H9 (cell line): ENCODE data around the gene SPNS3. TPM values are rescaled to one million over a fixed set of nuclear protein-coding genes. Genes with fewer than 3 reads are reported as not detected.

Source experiments
- DNase-seq: peaks from one replicate; pipeline ENCODE4 v3.0.0-alpha.2; 2017
- H2AFZ ChIP-seq: one replicate; pipeline ENCODE4 v1.6.1; 2013; ENCODE audit warnings: mild to moderate bottlenecking, low read length, control low read depth, moderate library complexity
- H2AK5ac ChIP-seq: 2 replicates; pipeline ENCODE4 v1.6.1; 2013; ENCODE audit warnings: low read length, control low read depth, mixed read lengths; ENCODE audit not compliant: insufficient read length
- H2BK120ac ChIP-seq: one replicate; pipeline ENCODE4 v1.6.1; 2013; ENCODE audit warnings: low read depth, mild to moderate bottlenecking, low read length, control low read depth, inconsistent platforms; ENCODE audit not compliant: poor library complexity, severe bottlenecking
- H2BK12ac ChIP-seq: 2 replicates; pipeline ENCODE4 v1.6.1; 2013; ENCODE audit warnings: low read length, control low read depth, mixed read lengths, low read depth; ENCODE audit not compliant: insufficient read length
- H2BK15ac ChIP-seq: 2 replicates; pipeline ENCODE4 v1.6.1; 2013; ENCODE audit warnings: low read depth, low read length, control low read depth
- H2BK20ac ChIP-seq: one replicate; pipeline ENCODE4 v1.6.1; 2013; ENCODE audit warnings: low read depth, mild to moderate bottlenecking, low read length, control low read depth, inconsistent platforms; ENCODE audit not compliant: poor library complexity, severe bottlenecking
- H2BK5ac ChIP-seq: 2 replicates; pipeline ENCODE4 v1.6.1; 2013; ENCODE audit warnings: low read length, control low read depth, mixed read lengths; ENCODE audit not compliant: insufficient read length
- H3K14ac ChIP-seq: 2 replicates; pipeline ENCODE4 v1.6.1; 2013; ENCODE audit warnings: low read length, control low read depth; ENCODE audit not compliant: insufficient read depth
- H3K18ac ChIP-seq: 2 replicates; pipeline ENCODE4 v1.6.1; 2013; ENCODE audit warnings: low read depth, mild to moderate bottlenecking, mixed read lengths, low read length, control low read depth; ENCODE audit not compliant: insufficient read length
- H3K23ac ChIP-seq: 2 replicates; pipeline ENCODE4 v1.6.1; 2013; ENCODE audit warnings: low read length, control low read depth, mixed read lengths, low read depth; ENCODE audit not compliant: insufficient read length
- H3K23me2 ChIP-seq: 2 replicates; pipeline ENCODE4 v1.6.1; 2013; ENCODE audit warnings: low read depth, mild to moderate bottlenecking, mixed read lengths, low read length, control low read depth; ENCODE audit not compliant: insufficient read length, poor library complexity, severe bottlenecking
- H3K27ac ChIP-seq: 2 replicates; pipeline ENCODE4 v1.5.1; 2013; ENCODE audit warnings: low read length, control low read depth, mixed read lengths, low read depth; ENCODE audit not compliant: insufficient read length
- H3K27me3 ChIP-seq: 2 replicates; pipeline ENCODE4 v1.6.1; 2013; ENCODE audit warnings: low read length, control low read depth, inconsistent platforms; ENCODE audit not compliant: insufficient read depth
- H3K4ac ChIP-seq: 2 replicates; pipeline ENCODE4 v1.6.1; 2013; ENCODE audit warnings: low read depth, mild to moderate bottlenecking, control low read depth, inconsistent platforms, low read length, moderate library complexity
- H3K4me1 ChIP-seq: 2 replicates; pipeline ENCODE4 v1.6.1; 2013; ENCODE audit warnings: low read length, control low read depth, inconsistent platforms; ENCODE audit not compliant: insufficient read depth
- H3K4me2 ChIP-seq: 2 replicates; pipeline ENCODE4 v1.6.1; 2013; ENCODE audit warnings: low read length, control low read depth, mixed read lengths; ENCODE audit not compliant: insufficient read length, insufficient read depth
- H3K56ac ChIP-seq: 2 replicates; pipeline ENCODE4 v1.6.1; 2013; ENCODE audit warnings: low read depth, mild to moderate bottlenecking, mixed read lengths, low read length, control low read depth; ENCODE audit not compliant: insufficient read length
- H3K79me1 ChIP-seq: 2 replicates; pipeline ENCODE4 v1.6.1; 2013; ENCODE audit warnings: low read depth, mild to moderate bottlenecking, moderate library complexity, low read length, control low read depth, inconsistent platforms; ENCODE audit not compliant: insufficient read depth, poor library complexity, severe bottlenecking
- H3K79me2 ChIP-seq: 2 replicates; pipeline ENCODE4 v1.6.1; 2013; ENCODE audit warnings: low read length, control low read depth, inconsistent platforms; ENCODE audit not compliant: insufficient read depth
- H3K9ac ChIP-seq: 2 replicates; pipeline ENCODE4 v1.6.1; 2013; ENCODE audit warnings: low read length, control low read depth, mixed read lengths; ENCODE audit not compliant: insufficient read length; ENCODE audit errors: extremely low read depth
- H3K9me3 ChIP-seq: one replicate; pipeline ENCODE4 v1.6.1; 2013; ENCODE audit warnings: low read depth, low read length, inconsistent platforms; ENCODE audit not compliant: control insufficient read depth
- H3T11ph ChIP-seq: one replicate; pipeline ENCODE4 v1.6.1; 2013; ENCODE audit warnings: mild to moderate bottlenecking, low read length, control low read depth, inconsistent platforms
- H4K20me1 ChIP-seq: one replicate; pipeline ENCODE4 v1.6.1; 2013; ENCODE audit not compliant: control insufficient read depth, insufficient read length, insufficient read depth
- H4K5ac ChIP-seq: 2 replicates; pipeline ENCODE4 v1.6.1; 2013; ENCODE audit warnings: low read depth, mild to moderate bottlenecking, mixed read lengths, low read length, control low read depth; ENCODE audit not compliant: insufficient read length
- H4K8ac ChIP-seq: replicated peaks from 2 replicates; pipeline ENCODE4 v1.6.1; 2013; ENCODE audit warnings: low read length, control low read depth, mixed read lengths, low read depth; ENCODE audit not compliant: insufficient read length
- H4K91ac ChIP-seq: 2 replicates; pipeline ENCODE4 v1.6.1; 2013; ENCODE audit warnings: low read depth, mild to moderate bottlenecking, moderate library complexity, mixed read lengths, low read length, control low read depth; ENCODE audit not compliant: insufficient read length
- H3K27ac Mint-ChIP-seq, 3 experiments: 2 replicates in 2 of 3; 3 replicates in 1 of 3; pipeline ENCODE4 v1.8.0; 2020 to 2021; ENCODE audit warnings: mixed read lengths in 3 of 3, mild to moderate bottlenecking in 1 of 3, moderate library complexity in 1 of 3
- H3K27me3 Mint-ChIP-seq: 2 replicates; pipeline ENCODE4 v1.8.0; 2021; ENCODE audit warnings: low read depth, mild to moderate bottlenecking, moderate library complexity, mixed read lengths
- H3K36me3 Mint-ChIP-seq, 3 experiments: 2 replicates in 2 of 3; 3 replicates in 1 of 3; pipeline ENCODE4 v1.8.0; 2020 to 2021; ENCODE audit warnings: low read depth in 3 of 3, mixed read lengths in 3 of 3; ENCODE audit not compliant: insufficient read depth in 1 of 3
- H3K4me1 Mint-ChIP-seq, 2 experiments: 2 replicates each; pipeline ENCODE4 v1.8.0; 2020; ENCODE audit warnings: mixed read lengths in 2 of 2
- H3K4me3 Mint-ChIP-seq, 2 experiments: 2 replicates in 1 of 2; 3 replicates in 1 of 2; pipeline ENCODE4 v1.8.0; 2020 to 2021; ENCODE audit warnings: mild to moderate bottlenecking in 2 of 2, mixed read lengths in 2 of 2, moderate library complexity in 1 of 2
- H3K9me3 Mint-ChIP-seq, 2 experiments: 2 replicates in 1 of 2; 3 replicates in 1 of 2; pipeline ENCODE4 v1.8.0; 2020; ENCODE audit warnings: mild to moderate bottlenecking in 2 of 2, mixed read lengths in 2 of 2, moderate library complexity in 1 of 2
- WGBS: extraction: QIAGEN DNeasy Blood & Tissue Kit; methylation state at CpG from one replicate; pipeline ENCODE4 v1.1.7; 2013; ENCODE audit warnings: missing lambda C conversion rate, low lambda C conversion rate, mixed read lengths; ENCODE audit not compliant: insufficient read length; ENCODE audit errors: extremely low coverage; 5-methylcytosine and 5-hydroxymethylcytosine counted together
- total RNA-seq: library from RNA; stranded (reverse); gene quantifications from 2 replicates; pipeline ENCODE4 v1.2.1, GENCODE V29; 2021
- TF ChIP-seq, protein P1 (sequence below): fragments of 200-600 bp; sonication (generic); conservative IDR thresholded peaks from 3 replicates; pipeline ENCODE4 v1.8.0; 2021; ENCODE audit warnings: antibody characterized with exemption, mild to moderate bottlenecking

SPNS3 gene
- total RNA-seq, 1 experiment from 2014 or later, result not detected

DNA sequence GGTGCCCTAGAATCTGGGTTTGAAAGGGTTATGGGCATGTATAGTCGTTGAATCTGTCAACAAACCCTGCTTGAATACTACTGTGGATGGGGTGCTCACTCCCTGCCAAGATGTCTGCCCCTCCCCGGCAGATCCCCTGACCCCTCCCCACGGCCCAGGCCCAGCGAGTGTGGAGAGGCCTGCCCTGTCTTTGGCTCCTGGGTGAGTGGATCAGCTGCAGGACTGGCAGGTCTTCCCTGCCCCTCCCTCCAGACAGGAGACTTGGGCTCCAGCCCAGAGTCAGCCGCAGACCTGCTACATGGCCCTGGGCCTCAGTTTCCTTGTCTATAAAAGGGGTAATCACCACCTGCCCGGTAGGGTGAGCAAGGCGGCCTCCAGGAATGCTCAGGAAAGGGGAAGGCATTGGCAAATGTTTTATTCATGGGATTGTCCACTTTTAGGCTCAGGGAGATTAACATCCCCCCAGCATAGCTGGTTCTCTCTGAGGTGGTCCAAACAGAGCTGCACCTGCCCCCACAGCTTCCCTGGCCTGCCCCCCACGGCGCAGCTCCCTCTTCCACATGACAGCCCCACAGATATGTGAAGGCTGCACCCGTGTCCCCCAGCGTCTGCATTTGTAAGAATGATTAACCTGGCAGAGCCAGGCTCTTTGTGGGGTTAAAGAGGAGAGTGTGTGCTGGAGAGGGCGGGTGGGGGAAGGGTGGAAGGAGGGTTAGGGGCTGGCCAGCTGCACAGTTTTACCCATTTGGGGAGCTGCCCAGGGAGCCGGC, 46.4 kb downstream of the SPNS3 start:
- H2BK120ac ChIP-seq, result no peak overlapping the region
- no peaks in the 10 kb centered on the region for H3K4me1 ChIP-seq
- H4K91ac ChIP-seq, result no peak overlapping the region
- H3K56ac ChIP-seq, result no peak overlapping the region
- Mint-ChIP-seq H3K36me3 (no peaks in the 10 kb centered on the region), H3K4me1 (peaks cover 16 to 28% of the 10 kb centered on the region in 2 experiments), H3K4me3 (no peak overlapping the region), H3K9me3 (no peaks in the 10 kb centered on the region; a peak in 1 of 5 replicates), H3K27me3 (peaks cover 4% of the 10 kb centered on the region), H3K27ac (no peak overlapping the region)
- H2BK5ac ChIP-seq, result no peak overlapping the region
- no peaks in the 10 kb centered on the region for H3K27me3 ChIP-seq
- H4K20me1 ChIP-seq, result no peaks in the 10 kb centered on the region
- TF ChIP-seq, protein P1, sequence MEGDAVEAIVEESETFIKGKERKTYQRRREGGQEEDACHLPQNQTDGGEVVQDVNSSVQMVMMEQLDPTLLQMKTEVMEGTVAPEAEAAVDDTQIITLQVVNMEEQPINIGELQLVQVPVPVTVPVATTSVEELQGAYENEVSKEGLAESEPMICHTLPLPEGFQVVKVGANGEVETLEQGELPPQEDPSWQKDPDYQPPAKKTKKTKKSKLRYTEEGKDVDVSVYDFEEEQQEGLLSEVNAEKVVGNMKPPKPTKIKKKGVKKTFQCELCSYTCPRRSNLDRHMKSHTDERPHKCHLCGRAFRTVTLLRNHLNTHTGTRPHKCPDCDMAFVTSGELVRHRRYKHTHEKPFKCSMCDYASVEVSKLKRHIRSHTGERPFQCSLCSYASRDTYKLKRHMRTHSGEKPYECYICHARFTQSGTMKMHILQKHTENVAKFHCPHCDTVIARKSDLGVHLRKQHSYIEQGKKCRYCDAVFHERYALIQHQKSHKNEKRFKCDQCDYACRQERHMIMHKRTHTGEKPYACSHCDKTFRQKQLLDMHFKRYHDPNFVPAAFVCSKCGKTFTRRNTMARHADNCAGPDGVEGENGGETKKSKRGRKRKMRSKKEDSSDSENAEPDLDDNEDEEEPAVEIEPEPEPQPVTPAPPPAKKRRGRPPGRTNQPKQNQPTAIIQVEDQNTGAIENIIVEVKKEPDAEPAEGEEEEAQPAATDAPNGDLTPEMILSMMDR, result no peak
- H2BK12ac ChIP-seq, result no peak overlapping the region
- no peaks in the 10 kb centered on the region for H3K23me2 ChIP-seq
- no peaks in the 10 kb centered on the region for H3K9me3 ChIP-seq
- H3K18ac ChIP-seq, result no peak overlapping the region
- no peak overlapping the region for H3K27ac ChIP-seq
- no peak overlapping the region for H2AFZ ChIP-seq
- H3K4me2 ChIP-seq, result no peak overlapping the region
- H4K5ac ChIP-seq, result no peak overlapping the region
- H4K8ac ChIP-seq, result no peak overlapping the region
- H3K23ac ChIP-seq, result no peak overlapping the region
- H2AK5ac ChIP-seq, result no peak overlapping the region
- WGBS, result no CpG with 5 or more reads among the region's 13 CpGs
- H2BK15ac ChIP-seq, result no peak overlapping the region
- no peaks in the 10 kb centered on the region for H3K79me1 ChIP-seq
- no peak for DNase-seq
- no peak overlapping the region for H3K9ac ChIP-seq
- H3K14ac ChIP-seq, result no peak overlapping the region
- H3K79me2 ChIP-seq, result no peaks in the 10 kb centered on the region
- H3T11ph ChIP-seq, result no peak overlapping the region
- no peak overlapping the region for H3K4ac ChIP-seq
- no peak overlapping the region for H2BK20ac ChIP-seq
